GM23248 (cell line): ENCODE results near the gene GAS7. TPM values are rescaled to one million over a fixed set of nuclear protein-coding genes. Genes with fewer than 3 reads are reported as not detected.

Experiments used
- DNase-seq: peaks from one replicate; pipeline ENCODE4 v3.0.0-alpha.2; 2015
- H2AFZ ChIP-seq: fragments of 200-600 bp; sonication (generic); 2 replicates; pipeline ENCODE4 v1.6.1; 2016; ENCODE audit warnings: antibody characterized with exemption
- H3F3A ChIP-seq: fragments of 200-600 bp; sonication (generic); 2 replicates; pipeline ENCODE4 v1.6.1; 2016; ENCODE audit warnings: mild to moderate bottlenecking, antibody characterized with exemption, mixed run types; ENCODE audit not compliant: insufficient read depth
- H3K27ac ChIP-seq: fragments of 200-600 bp; sonication (generic); 2 replicates; pipeline ENCODE4 v1.5.1; 2016; ENCODE audit warnings: mild to moderate bottlenecking
- H3K27me3 ChIP-seq: fragments of 200-600 bp; sonication (generic); replicated peaks from 2 replicates; pipeline ENCODE4 v1.6.1; 2016; ENCODE audit warnings: mild to moderate bottlenecking; ENCODE audit not compliant: insufficient read depth
- H3K36me3 ChIP-seq: fragments of 200-600 bp; sonication (generic); 2 replicates; pipeline ENCODE4 v1.6.1; 2016; ENCODE audit warnings: low read depth, mild to moderate bottlenecking
- H3K4me1 ChIP-seq: fragments of 200-600 bp; sonication (generic); 2 replicates; pipeline ENCODE4 v1.6.1; 2016; ENCODE audit warnings: mild to moderate bottlenecking; ENCODE audit not compliant: insufficient read depth
- H3K4me2 ChIP-seq: fragments of 200-600 bp; sonication (generic); one replicate; pipeline ENCODE4 v1.6.1; 2016; ENCODE audit warnings: mild to moderate bottlenecking; ENCODE audit not compliant: unreplicated experiment
- H3K4me3 ChIP-seq: fragments of 200-600 bp; sonication (generic); 2 replicates; pipeline ENCODE4 v1.5.1; 2016; ENCODE audit warnings: mild to moderate bottlenecking
- H3K79me2 ChIP-seq: fragments of 200-600 bp; sonication (generic); 2 replicates; pipeline ENCODE4 v1.6.1; 2016; ENCODE audit warnings: mild to moderate bottlenecking; ENCODE audit not compliant: insufficient read depth
- H3K9ac ChIP-seq: fragments of 200-600 bp; sonication (generic); 2 replicates; pipeline ENCODE4 v1.6.1; 2016; ENCODE audit warnings: mild to moderate bottlenecking
- H3K9me2 ChIP-seq: fragments of 200-600 bp; sonication (generic); 2 replicates; pipeline ENCODE4 v1.6.1; 2016; ENCODE audit warnings: mixed run types, mild to moderate bottlenecking, moderate library complexity; ENCODE audit not compliant: insufficient read depth
- H3K9me3 ChIP-seq: fragments of 200-600 bp; sonication (generic); one replicate; pipeline ENCODE4 v1.6.1; 2017; ENCODE audit warnings: low read depth
- H4K20me1 ChIP-seq: fragments of 200-600 bp; sonication (generic); 2 replicates; pipeline ENCODE4 v1.6.0; 2016; ENCODE audit not compliant: insufficient read depth
- EZH2 ChIP-seq: fragments of 200-600 bp; sonication (generic); IDR thresholded peaks from 2 replicates; pipeline ENCODE4 v1.6.1; 2018; ENCODE audit warnings: antibody characterized with exemption, mild to moderate bottlenecking; ENCODE audit not compliant: insufficient read depth, poor library complexity, severe bottlenecking
- EZH2phosphoT487 ChIP-seq: fragments of 200-600 bp; sonication (generic); IDR thresholded peaks from 2 replicates; pipeline ENCODE4 v1.6.1; 2018; ENCODE audit warnings: antibody characterized with exemption, moderate library complexity, mild to moderate bottlenecking, low read depth; ENCODE audit not compliant: insufficient read depth
- WGBS, 2 experiments: methylation state at CpG; one replicate each; pipeline ENCODE4 v1.1.6; 2015 to 2017; ENCODE audit warnings: low lambda C conversion rate in 2 of 2, low coverage in 1 of 2; ENCODE audit errors: missing lambda C conversion rate in 2 of 2; 5-methylcytosine and 5-hydroxymethylcytosine counted together
- in situ Hi-C: fragments of 300-500 bp; cut with MboI; formaldehyde crosslinking; loops from 2 replicates; pipeline ENCODE4 v1.15.0; 2020
- polyA plus RNA-seq: library from polyadenylated mRNA; unstranded; fragments of >200 nt; fragmentation: Nextera tagmentation; extraction: Ambion mirVana; gene quantifications from 2 replicates; pipeline ENCODE4 v1.2.1, GENCODE V29; 2016
- total RNA-seq: library from RNA; depleted of rRNA; stranded (reverse); fragments of >200 nt; shearing (Covaris generic); gene quantifications from 2 replicates; pipeline ENCODE4 v1.2.3, GENCODE V29; 2014

GAS7 gene
- total and polyA plus RNA-seq, 2 experiments from 2014 or later, result 6.7 to 13.4 TPM

DNA sequence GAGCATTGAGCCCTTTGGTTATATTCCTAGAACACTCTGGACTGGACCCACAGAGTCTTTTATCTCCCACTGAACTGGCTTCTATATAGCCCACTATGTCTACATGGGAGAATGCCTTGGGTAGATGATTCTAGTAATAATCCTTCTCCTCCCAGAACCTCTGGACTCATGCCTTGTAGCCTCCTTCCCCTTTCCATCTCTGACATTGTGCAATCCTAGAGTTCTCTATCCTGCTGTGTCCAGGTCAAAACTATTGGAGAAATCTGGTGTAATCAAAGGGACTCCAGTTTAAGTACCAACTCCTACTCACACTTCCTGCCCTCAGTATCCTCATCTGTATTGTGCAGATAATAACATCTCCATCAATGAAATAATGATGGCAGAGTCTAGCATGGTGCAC lies 302.5 kb downstream of the GAS7 start:
- Histone ChIP-seq H4K20me1 (no peaks in the 10 kb centered on the region), H3K4me2 (no peak overlapping the region), H3K79me2 (no peaks in the 10 kb centered on the region), H2AFZ (no peak overlapping the region), H3K27me3 (no peaks in the 10 kb centered on the region; the same call in 1 of the 2 replicates), H3K36me3 (no peaks in the 10 kb centered on the region), H3K4me3 (no peak overlapping the region), H3K9ac (no peak overlapping the region), H3K4me1 (peaks cover 22% of the 10 kb centered on the region), H3F3A (peaks cover 16% of the 10 kb centered on the region), H3K9me3 (no peaks in the 10 kb centered on the region), H3K9me2 (no peaks in the 10 kb centered on the region), H3K27ac (no peak overlapping the region)
- no peak for DNase-seq
- TF ChIP-seq EZH2 (no peak), EZH2phosphoT487 (no peak)
- in situ Hi-C loops, result no loop called here

DNA sequence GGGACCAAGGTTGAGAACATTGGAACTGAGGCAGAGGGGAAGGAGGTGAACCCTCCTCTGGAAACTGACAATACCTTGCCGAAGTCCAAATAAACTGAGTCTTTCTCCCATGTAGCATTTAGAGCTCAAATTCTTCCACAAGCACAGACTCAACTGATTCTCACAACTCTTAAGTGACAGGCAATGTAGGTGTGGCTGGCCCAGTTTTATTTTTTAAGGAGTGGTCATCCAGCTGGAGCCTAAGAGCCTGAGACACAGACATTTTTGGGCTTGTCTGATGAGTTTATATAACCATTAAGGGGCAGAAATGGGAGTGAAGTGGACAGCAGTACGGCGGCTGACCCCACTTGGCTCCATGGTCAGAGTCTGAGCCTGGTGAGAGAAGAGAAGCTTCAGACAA lies 304.2 kb downstream of the GAS7 start:
- no peak overlapping the region for H3K27ac ChIP-seq
- in situ Hi-C loops, result no loop called here
- WGBS, 2 experiments, result 85 to 92% methylated on average over 3 of the region's 3 CpGs

DNA sequence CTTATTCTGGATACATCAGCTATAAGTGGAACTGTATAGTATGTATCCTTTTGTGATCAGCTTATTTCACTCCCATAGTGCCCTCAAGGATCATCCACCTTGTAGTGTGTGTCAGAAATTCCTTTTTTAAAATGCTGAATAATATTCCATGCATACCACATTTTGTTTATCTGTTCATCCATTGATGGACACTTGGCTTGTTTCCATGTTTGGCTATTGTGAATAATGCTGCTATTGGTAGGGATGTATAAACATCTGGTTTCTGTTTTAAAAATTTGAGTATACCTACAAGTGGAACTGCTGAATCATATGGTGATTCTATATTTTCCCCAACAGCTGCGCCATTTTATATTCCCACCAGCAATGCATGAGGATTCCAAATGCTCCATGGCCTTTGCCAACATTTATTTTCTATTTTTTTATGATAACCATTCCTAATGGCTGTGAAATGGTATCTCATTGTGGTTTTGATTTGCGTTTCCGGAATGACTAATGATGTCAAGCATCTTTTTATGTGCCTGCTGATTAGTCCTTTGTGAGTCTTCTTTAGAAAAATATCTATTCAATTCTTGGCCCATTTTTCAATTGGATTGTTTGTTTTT lies 304.9 kb downstream of the GAS7 start:
- H4K20me1 ChIP-seq, result no peaks in the 10 kb centered on the region
- H3K4me3 ChIP-seq, result no peak overlapping the region
- H3K27me3 ChIP-seq, result no peaks in the 10 kb centered on the region; the same call in 1 of the 2 replicates
- H3K9ac ChIP-seq, result no peak overlapping the region
- H3K9me3 ChIP-seq, result no peaks in the 10 kb centered on the region
- in situ Hi-C loops, result no loop called here
- no peak overlapping the region for H2AFZ ChIP-seq
- no peak overlapping the region for H3K27ac ChIP-seq
- WGBS, 2 experiments, result 13 to 21% methylated on average over 3 of the region's 3 CpGs
- peak; percentile 47 for DNase-seq
- H3K4me2 ChIP-seq, result no peak overlapping the region
- TF ChIP-seq EZH2, result no peak
- no peak for TF ChIP-seq EZH2phosphoT487
- peaks cover 10% of the 10 kb centered on the region; the same call in 1 of the 2 replicates for H3F3A ChIP-seq
- H3K36me3 ChIP-seq, result no peaks in the 10 kb centered on the region
- peaks cover 9% of the 10 kb centered on the region for H3K4me1 ChIP-seq
- H3K9me2 ChIP-seq, result no peaks in the 10 kb centered on the region
- H3K79me2 ChIP-seq, result no peaks in the 10 kb centered on the region

More for the DNA sequence above, 304.2 kb downstream of the GAS7 start:
- TF ChIP-seq EZH2phosphoT487 (no peak), EZH2 (no peak)
- peaks cover 10% of the 10 kb centered on the region; the same call in 1 of the 2 replicates for H3F3A ChIP-seq
- H3K4me1 ChIP-seq, result peaks cover 9% of the 10 kb centered on the region
- no peaks in the 10 kb centered on the region for H3K9me2 ChIP-seq
- no peaks in the 10 kb centered on the region for H3K36me3 ChIP-seq
- no peak overlapping the region for H2AFZ ChIP-seq
- H3K9me3 ChIP-seq, result no peaks in the 10 kb centered on the region
- H3K4me2 ChIP-seq, result no peak overlapping the region
- no peaks in the 10 kb centered on the region for H4K20me1 ChIP-seq
- H3K27me3 ChIP-seq, result no peaks in the 10 kb centered on the region; the same call in 1 of the 2 replicates
- no peak overlapping the region for H3K4me3 ChIP-seq
- H3K9ac ChIP-seq, result no peak overlapping the region
- H3K79me2 ChIP-seq, result no peaks in the 10 kb centered on the region
- no peak for DNase-seq

DNA sequence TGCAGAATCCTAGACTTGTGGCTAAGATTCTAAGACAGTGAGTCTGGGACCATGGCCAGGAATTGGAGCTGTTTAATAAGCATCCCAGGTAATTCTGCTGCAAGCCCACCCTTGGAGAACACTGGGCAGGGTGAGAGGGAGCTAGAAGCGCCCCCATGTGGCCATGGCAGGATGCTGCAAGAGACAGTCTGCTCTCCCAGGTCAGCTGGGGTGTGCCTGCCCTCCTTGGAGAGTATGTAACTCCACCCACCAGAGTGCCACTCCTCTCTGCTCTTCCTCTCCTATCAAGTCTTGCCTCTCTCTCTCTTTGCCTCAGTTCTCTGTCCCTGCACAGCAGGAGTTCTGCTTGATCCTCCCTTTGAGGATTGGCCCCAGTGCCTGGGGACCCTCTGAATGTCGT lies 308.3 kb downstream of the GAS7 start:
- in situ Hi-C loops, result no loop called here
- H3K4me1 ChIP-seq, result peaks cover 9% of the 10 kb centered on the region
- peak; percentile 53 for DNase-seq
- no peak overlapping the region for H3K4me2 ChIP-seq
- H3K27ac ChIP-seq, result no peak overlapping the region
- no peak for TF ChIP-seq EZH2
- no peak for TF ChIP-seq EZH2phosphoT487
- H3K27me3 ChIP-seq, result no peaks in the 10 kb centered on the region; the same call in 1 of the 2 replicates
- H3K79me2 ChIP-seq, result no peaks in the 10 kb centered on the region
- peaks cover 10% of the 10 kb centered on the region; the same call in 1 of the 2 replicates for H3F3A ChIP-seq
- H3K36me3 ChIP-seq, result no peaks in the 10 kb centered on the region
- 48 to 50% methylated on average over 2 of the region's 2 CpGs for WGBS, 2 experiments
- H3K9ac ChIP-seq, result no peak overlapping the region
- no peaks in the 10 kb centered on the region for H4K20me1 ChIP-seq
- H3K9me2 ChIP-seq, result no peaks in the 10 kb centered on the region
- no peak overlapping the region for H2AFZ ChIP-seq
- no peak overlapping the region for H3K4me3 ChIP-seq
- no peaks in the 10 kb centered on the region for H3K9me3 ChIP-seq

DNA sequence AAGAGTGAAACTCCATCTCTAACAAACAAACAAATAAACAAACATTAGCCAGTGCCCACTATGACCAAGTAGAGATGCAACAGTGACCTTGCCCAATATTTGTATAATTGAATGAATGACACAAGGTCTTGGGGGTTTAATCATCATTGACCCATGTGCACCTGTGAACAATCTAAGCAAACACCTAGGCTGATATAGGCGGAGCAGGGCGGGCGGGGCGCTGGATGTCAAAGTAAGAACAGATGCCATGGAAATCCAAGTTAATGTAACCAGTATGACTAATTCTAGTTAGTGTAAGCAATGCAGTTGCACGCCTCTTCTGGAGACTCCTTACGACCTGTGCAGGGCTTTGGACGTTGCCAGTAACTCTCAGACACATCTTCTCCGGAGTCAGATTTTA lies 310.9 kb downstream of the GAS7 start:
- no peaks in the 10 kb centered on the region for H4K20me1 ChIP-seq
- H3K36me3 ChIP-seq, result no peaks in the 10 kb centered on the region
- no peaks in the 10 kb centered on the region for H3K4me1 ChIP-seq
- 83 to 91% methylated on average over 8 of the region's 8 CpGs for WGBS, 2 experiments
- H3K79me2 ChIP-seq, result no peaks in the 10 kb centered on the region
- no peaks in the 10 kb centered on the region for H3K9me2 ChIP-seq
- peaks cover 3% of the 10 kb centered on the region for H3K9me3 ChIP-seq
- H3K4me3 ChIP-seq, result no peak overlapping the region
- no peak overlapping the region for H3K4me2 ChIP-seq
- H2AFZ ChIP-seq, result no peak overlapping the region
- H3K9ac ChIP-seq, result no peak overlapping the region
- no peaks in the 10 kb centered on the region; the same call in 1 of the 2 replicates for H3K27me3 ChIP-seq
- in situ Hi-C loops, result no loop called here
- no peak for DNase-seq
- no peaks in the 10 kb centered on the region for H3F3A ChIP-seq
- no peak overlapping the region for H3K27ac ChIP-seq
- TF ChIP-seq EZH2 (no peak), EZH2phosphoT487 (no peak)
